ENCODE measurements around the gene PARM1.

Gene PARM1

GRCh38 chr4:74999714-75000309 lies 66.9 kb downstream of the PARM1 start:
- TF ChIP-seq, protein P1, sequence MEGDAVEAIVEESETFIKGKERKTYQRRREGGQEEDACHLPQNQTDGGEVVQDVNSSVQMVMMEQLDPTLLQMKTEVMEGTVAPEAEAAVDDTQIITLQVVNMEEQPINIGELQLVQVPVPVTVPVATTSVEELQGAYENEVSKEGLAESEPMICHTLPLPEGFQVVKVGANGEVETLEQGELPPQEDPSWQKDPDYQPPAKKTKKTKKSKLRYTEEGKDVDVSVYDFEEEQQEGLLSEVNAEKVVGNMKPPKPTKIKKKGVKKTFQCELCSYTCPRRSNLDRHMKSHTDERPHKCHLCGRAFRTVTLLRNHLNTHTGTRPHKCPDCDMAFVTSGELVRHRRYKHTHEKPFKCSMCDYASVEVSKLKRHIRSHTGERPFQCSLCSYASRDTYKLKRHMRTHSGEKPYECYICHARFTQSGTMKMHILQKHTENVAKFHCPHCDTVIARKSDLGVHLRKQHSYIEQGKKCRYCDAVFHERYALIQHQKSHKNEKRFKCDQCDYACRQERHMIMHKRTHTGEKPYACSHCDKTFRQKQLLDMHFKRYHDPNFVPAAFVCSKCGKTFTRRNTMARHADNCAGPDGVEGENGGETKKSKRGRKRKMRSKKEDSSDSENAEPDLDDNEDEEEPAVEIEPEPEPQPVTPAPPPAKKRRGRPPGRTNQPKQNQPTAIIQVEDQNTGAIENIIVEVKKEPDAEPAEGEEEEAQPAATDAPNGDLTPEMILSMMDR (IDR thresholded peaks at IDR 0.05; ENCODE audit: borderline replicate concordance, insufficient read depth, low read depth, low read length), result no peak
- no peak overlapping the region for H3K4me3 ChIP-seq (ENCODE audit: low read depth, low read length)

GRCh38 chr4:75001871-75002270 lies 69.0 kb downstream of the PARM1 start:
- TF ChIP-seq, protein P1 (IDR thresholded peaks at IDR 0.05; ENCODE audit: borderline replicate concordance, insufficient read depth, low read depth, low read length), result no peak
- no peak overlapping the region for H3K4me3 ChIP-seq (ENCODE audit: low read depth, low read length)

DNA sequence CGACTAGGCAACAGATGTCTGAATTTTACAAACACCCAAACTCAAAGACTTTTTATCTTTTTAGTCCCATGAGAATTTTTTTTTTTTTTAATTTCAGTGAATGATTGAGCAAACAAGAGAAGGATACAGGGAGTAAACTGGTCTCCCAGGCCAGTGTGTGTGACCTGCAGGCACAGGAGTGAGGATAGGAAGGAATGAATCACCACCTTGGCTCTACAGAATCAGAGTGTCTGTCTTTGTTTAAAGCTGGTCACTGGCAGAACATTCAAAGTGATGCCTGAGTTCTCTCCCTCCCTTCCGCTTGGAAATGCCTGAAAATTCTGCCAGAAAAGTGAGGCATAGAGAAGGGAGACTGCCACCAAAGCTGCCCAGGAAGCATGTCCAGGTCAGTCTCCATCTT lies 69.5 kb downstream of the PARM1 start:
- no peak overlapping the region for H3K4me3 ChIP-seq (ENCODE audit: low read depth, low read length)
- TF ChIP-seq, protein P1 (IDR thresholded peaks at IDR 0.05; ENCODE audit: borderline replicate concordance, insufficient read depth, low read depth, low read length), result no peak

- no peak overlapping the region for H3K4me3 ChIP-seq (ENCODE audit: low read depth, low read length)
- TF ChIP-seq, protein P1 (IDR thresholded peaks at IDR 0.05; ENCODE audit: borderline replicate concordance, insufficient read depth, low read depth, low read length), result no peak
Observed at GRCh38 chr4:75003979-75004378, 71.1 kb downstream of the PARM1 start.

- H3K4me3 ChIP-seq (ENCODE audit: low read depth, low read length), result no peak overlapping the region
- TF ChIP-seq, protein P1 (IDR thresholded peaks at IDR 0.05; ENCODE audit: borderline replicate concordance, insufficient read depth, low read depth, low read length), result no peak
Observed at GRCh38 chr4:75004755-75005668, 72.1 kb downstream of the PARM1 start.

DNA sequence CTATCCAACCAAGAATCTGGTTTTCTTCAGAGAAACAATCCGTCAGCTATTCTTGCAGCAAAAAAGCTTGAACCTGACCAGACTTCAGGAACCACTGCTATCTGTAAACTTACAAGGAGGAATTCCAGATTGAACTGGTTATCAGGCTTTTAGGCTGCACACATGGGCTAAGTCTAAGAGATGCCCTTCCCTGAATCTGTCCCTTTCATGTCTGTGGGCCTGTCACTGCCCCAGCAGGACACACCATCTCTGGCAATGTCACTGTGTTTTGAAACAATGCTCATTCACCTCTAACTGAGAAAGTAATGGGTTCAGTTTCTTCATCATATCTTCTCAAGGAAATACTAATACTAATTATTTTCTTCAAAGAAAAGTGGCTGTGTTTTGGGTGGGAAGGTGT lies 72.8 kb downstream of the PARM1 start:
- no peak overlapping the region for H3K4me3 ChIP-seq (ENCODE audit: low read depth, low read length)
- TF ChIP-seq, protein P1 (IDR thresholded peaks at IDR 0.05; ENCODE audit: borderline replicate concordance, insufficient read depth, low read depth, low read length), result no peak

DNA sequence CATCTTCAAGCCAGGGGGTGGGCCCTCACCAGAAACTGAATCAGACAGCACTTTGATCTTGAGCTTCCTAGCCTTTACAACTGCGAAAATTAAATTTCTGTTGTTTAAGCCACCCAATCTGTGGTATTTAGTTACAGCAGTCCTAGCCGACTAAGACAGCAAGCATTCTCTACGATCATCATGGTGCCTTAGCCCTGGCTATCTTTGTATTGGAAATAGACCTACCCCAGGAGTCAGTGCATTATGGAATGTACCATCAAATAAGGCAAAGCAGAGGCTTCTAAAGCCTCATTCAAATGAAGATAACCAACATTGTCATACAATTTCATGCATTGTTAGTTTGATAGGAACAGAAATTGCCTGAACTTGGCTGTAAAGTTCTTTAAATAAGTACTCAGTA lies 75.0 kb downstream of the PARM1 start:
- no peak overlapping the region for H3K4me3 ChIP-seq (ENCODE audit: low read depth, low read length)

More for the DNA sequence above, 75.0 kb downstream of the PARM1 start:
- TF ChIP-seq, protein P1 (IDR thresholded peaks at IDR 0.05; ENCODE audit: borderline replicate concordance, insufficient read depth, low read depth, low read length), result no peak
